Neural cell (in vitro differentiated cells): ENCODE results near the gene MSH2. TPM values are rescaled to one million over a fixed set of nuclear protein-coding genes. Genes with fewer than 3 reads are reported as not detected.

Source experiments
- H2AFZ ChIP-seq: fragments of 200-600, 300-800 bp; sonication (generic), shearing (Covaris generic); 2 replicates; pipeline ENCODE4 v1.6.0; 2014; ENCODE audit warnings: low read depth, mild to moderate bottlenecking, antibody characterized with exemption, low read length, moderate library complexity
- H3F3A ChIP-seq: fragments of 200-600 bp; shearing (Covaris generic); 2 replicates; pipeline ENCODE4 v1.6.1; 2016; ENCODE audit warnings: mild to moderate bottlenecking, moderate library complexity, mixed read lengths, antibody characterized with exemption, low read length; ENCODE audit not compliant: insufficient read depth, poor library complexity, severe bottlenecking
- H3K27ac ChIP-seq: fragments of 200-600, 300-800 bp; sonication (generic), shearing (Covaris generic); 2 replicates; pipeline ENCODE4 v1.5.1; 2014; ENCODE audit warnings: mild to moderate bottlenecking, low read length, moderate library complexity
- H3K27me3 ChIP-seq: fragments of 300-800, 200-600 bp; sonication (generic), shearing (Covaris generic); 2 replicates; pipeline ENCODE4 v1.6.0; 2014; ENCODE audit warnings: mild to moderate bottlenecking, low read depth, low read length, moderate library complexity; ENCODE audit not compliant: insufficient read depth
- H3K36me3 ChIP-seq: fragments of 300-800, 200-600 bp; sonication (generic), shearing (Covaris generic); 2 replicates; pipeline ENCODE4 v1.5.1; 2014; ENCODE audit warnings: mild to moderate bottlenecking, antibody characterized with exemption, low read length, moderate library complexity; ENCODE audit not compliant: insufficient read depth
- H3K4me2 ChIP-seq: fragments of 300-800, 200-600 bp; sonication (generic), shearing (Covaris generic); 2 replicates; pipeline ENCODE4 v1.6.0; 2014; ENCODE audit warnings: mild to moderate bottlenecking, low read length
- H3K4me3 ChIP-seq: fragments of 300-800, 200-600 bp; sonication (generic), shearing (Covaris generic); 2 replicates; pipeline ENCODE4 v1.5.1; 2014; ENCODE audit warnings: mild to moderate bottlenecking, low read length, moderate library complexity
- H3K79me2 ChIP-seq: fragments of 200-600 bp; shearing (Covaris generic); replicated peaks from 2 replicates; pipeline ENCODE4 v1.6.0; 2014; ENCODE audit warnings: mild to moderate bottlenecking, low read length, moderate library complexity; ENCODE audit not compliant: insufficient read depth
- H3K9ac ChIP-seq: fragments of 300-800, 200-600 bp; sonication (generic), shearing (Covaris generic); 2 replicates; pipeline ENCODE4 v1.6.1; 2016; ENCODE audit warnings: mild to moderate bottlenecking, low read length, mixed read lengths
- H3K9me2 ChIP-seq: fragments of 200-600 bp; shearing (Covaris generic); 2 replicates; pipeline ENCODE4 v1.6.1; 2016; ENCODE audit warnings: mild to moderate bottlenecking, low read length, mixed read lengths; ENCODE audit not compliant: insufficient read depth
- H3K9me3 ChIP-seq: fragments of 200-600, 300-800 bp; sonication (generic), shearing (Covaris generic); 2 replicates; pipeline ENCODE4 v1.6.1; 2016; ENCODE audit warnings: mild to moderate bottlenecking, mixed run types, low read length, moderate library complexity, mixed read lengths
- H4K20me1 ChIP-seq: fragments of 200-600 bp; shearing (Covaris generic); 2 replicates; pipeline ENCODE4 v1.6.1; 2016; ENCODE audit warnings: mild to moderate bottlenecking, mixed run types; ENCODE audit not compliant: insufficient read depth
- EP300 ChIP-seq: fragments of 450-650 bp; conservative IDR thresholded peaks from 2 replicates; pipeline ENCODE4 v1.6.1; 2014; ENCODE audit warnings: antibody characterized with exemption, mild to moderate bottlenecking, moderate library complexity; ENCODE audit not compliant: poor library complexity, severe bottlenecking
- EZH2 ChIP-seq: fragments of 200-600, 300-800 bp; shearing (Covaris generic), sonication (generic); IDR thresholded peaks from 2 replicates; pipeline ENCODE4 v1.6.1; 2014; ENCODE audit warnings: antibody characterized with exemption, low read length, borderline replicate concordance, mild to moderate bottlenecking; ENCODE audit not compliant: insufficient read depth, poor library complexity, severe bottlenecking
- MXI1 ChIP-seq: fragments of 450-650 bp; conservative IDR thresholded peaks from 2 replicates; pipeline ENCODE4 v1.6.1; 2014; ENCODE audit warnings: antibody characterized with exemption, mild to moderate bottlenecking; ENCODE audit not compliant: poor library complexity, severe bottlenecking
- POLR2AphosphoS5 ChIP-seq: IDR thresholded peaks from 2 replicates; pipeline ENCODE4 v1.6.1; 2012
- RAD21 ChIP-seq: fragments of 450-650 bp; conservative IDR thresholded peaks from 2 replicates; pipeline ENCODE4 v1.6.1; 2014; ENCODE audit warnings: antibody characterized with exemption, mild to moderate bottlenecking, moderate library complexity
- REST ChIP-seq: IDR thresholded peaks from 2 replicates; pipeline ENCODE4 v1.6.1; 2012; ENCODE audit warnings: borderline replicate concordance
- SMC3 ChIP-seq: fragments of 450-650 bp; conservative IDR thresholded peaks from 2 replicates; pipeline ENCODE4 v1.6.1; 2014; ENCODE audit warnings: antibody characterized with exemption, mild to moderate bottlenecking, moderate library complexity; ENCODE audit not compliant: poor library complexity
- TAF1 ChIP-seq: IDR thresholded peaks from 2 replicates; pipeline ENCODE4 v1.6.1; 2012; ENCODE audit warnings: low read depth
- polyA plus RNA-seq: library from polyadenylated mRNA; depleted of rRNA; stranded (reverse); fragments of >200 nt; gene quantifications from 2 replicates; pipeline ENCODE4 v1.2.3, GENCODE V29; 2014
- TF ChIP-seq, protein P1 (sequence below): fragments of 450-650 bp; IDR thresholded peaks from 2 replicates; pipeline ENCODE4 v1.5.1; 2014; ENCODE audit warnings: antibody characterized with exemption, mild to moderate bottlenecking, moderate library complexity; ENCODE audit not compliant: poor library complexity, severe bottlenecking

MSH2 gene
- polyA plus RNA-seq, 1 donor from 2014 or later = 105 TPM

- H2AFZ ChIP-seq = no peak overlapping the region
- no peaks in the 10 kb centered on the region for H3K9me3 ChIP-seq
- no peak overlapping the region for H3K27ac ChIP-seq
- no peaks in the 10 kb centered on the region for H3K36me3 ChIP-seq
- no peaks in the 10 kb centered on the region for H3F3A ChIP-seq
- no peak overlapping the region for H3K4me3 ChIP-seq
- H3K9me2 ChIP-seq = no peaks in the 10 kb centered on the region
- TF ChIP-seq RAD21 (no peak), EZH2 (no peak), TAF1 (no peak), POLR2AphosphoS5 (no peak), SMC3 (no peak), EP300 (no peak), MXI1 (no peak), REST (no peak)
- TF ChIP-seq, protein P1, sequence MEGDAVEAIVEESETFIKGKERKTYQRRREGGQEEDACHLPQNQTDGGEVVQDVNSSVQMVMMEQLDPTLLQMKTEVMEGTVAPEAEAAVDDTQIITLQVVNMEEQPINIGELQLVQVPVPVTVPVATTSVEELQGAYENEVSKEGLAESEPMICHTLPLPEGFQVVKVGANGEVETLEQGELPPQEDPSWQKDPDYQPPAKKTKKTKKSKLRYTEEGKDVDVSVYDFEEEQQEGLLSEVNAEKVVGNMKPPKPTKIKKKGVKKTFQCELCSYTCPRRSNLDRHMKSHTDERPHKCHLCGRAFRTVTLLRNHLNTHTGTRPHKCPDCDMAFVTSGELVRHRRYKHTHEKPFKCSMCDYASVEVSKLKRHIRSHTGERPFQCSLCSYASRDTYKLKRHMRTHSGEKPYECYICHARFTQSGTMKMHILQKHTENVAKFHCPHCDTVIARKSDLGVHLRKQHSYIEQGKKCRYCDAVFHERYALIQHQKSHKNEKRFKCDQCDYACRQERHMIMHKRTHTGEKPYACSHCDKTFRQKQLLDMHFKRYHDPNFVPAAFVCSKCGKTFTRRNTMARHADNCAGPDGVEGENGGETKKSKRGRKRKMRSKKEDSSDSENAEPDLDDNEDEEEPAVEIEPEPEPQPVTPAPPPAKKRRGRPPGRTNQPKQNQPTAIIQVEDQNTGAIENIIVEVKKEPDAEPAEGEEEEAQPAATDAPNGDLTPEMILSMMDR = no peak
- H3K4me2 ChIP-seq = no peak overlapping the region
- no peaks in the 10 kb centered on the region for H3K79me2 ChIP-seq
- no peaks in the 10 kb centered on the region for H4K20me1 ChIP-seq
- H3K9ac ChIP-seq = no peak overlapping the region
- H3K27me3 ChIP-seq = no peaks in the 10 kb centered on the region
Measured at GRCh38 chr2:47530105-47530760, 127.3 kb downstream of the MSH2 start.

GRCh38 chr2:47531378-47532042, 128.6 kb downstream of the MSH2 start:
- Histone ChIP-seq H3K9me3 (no peaks in the 10 kb centered on the region), H3K4me3 (no peak overlapping the region), H3K27ac (no peak overlapping the region), H3K79me2 (no peaks in the 10 kb centered on the region), H3K9ac (no peak overlapping the region), H3F3A (no peaks in the 10 kb centered on the region), H2AFZ (no peak overlapping the region), H3K27me3 (no peaks in the 10 kb centered on the region), H3K9me2 (no peaks in the 10 kb centered on the region), H4K20me1 (no peaks in the 10 kb centered on the region), H3K36me3 (no peaks in the 10 kb centered on the region), H3K4me2 (no peak overlapping the region)
- TF ChIP-seq REST = no peak
- TF ChIP-seq MXI1 = no peak
